22Rv1 (cell line): ENCODE measurements around the gene ALDOB.

Experiments used
- H3K27ac ChIP-seq: fragments of 450-650 bp; 2 replicates; pipeline ENCODE4 v1.5.1; 2017
- ZFX ChIP-seq: fragments of 450-650 bp; IDR thresholded peaks from 2 replicates; pipeline ENCODE4 v1.6.1; 2017; ENCODE audit warnings: antibody characterized with exemption, borderline replicate concordance
- TF ChIP-seq, protein P1 (sequence below): fragments of 450-650 bp; IDR thresholded peaks from 2 replicates; pipeline ENCODE4 v1.5.1; 2017; ENCODE audit warnings: mild to moderate bottlenecking

The ALDOB gene

DNA sequence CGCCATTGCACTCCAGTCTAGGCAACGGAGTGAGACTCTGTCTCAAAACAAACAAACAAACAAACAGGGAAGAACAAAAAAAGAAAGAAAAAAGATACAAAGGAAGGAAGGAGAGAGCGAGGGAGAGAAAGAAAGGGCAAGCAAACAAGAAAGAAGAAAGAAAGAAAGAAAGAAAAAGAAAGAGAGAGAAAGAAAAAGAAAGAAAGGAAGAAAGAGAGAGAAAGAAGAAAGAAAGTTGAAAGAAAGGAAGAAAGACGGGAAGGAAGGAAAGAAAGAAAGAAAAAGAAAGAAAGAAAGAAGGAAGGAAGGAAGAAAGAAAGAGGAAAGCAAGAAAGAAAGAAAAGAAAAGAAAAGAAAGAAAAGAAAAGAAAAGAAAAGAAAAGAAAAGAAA is 13.1 kb upstream of the ALDOB start:
- TF ChIP-seq ZFX, result no peak
- TF ChIP-seq, protein P1, sequence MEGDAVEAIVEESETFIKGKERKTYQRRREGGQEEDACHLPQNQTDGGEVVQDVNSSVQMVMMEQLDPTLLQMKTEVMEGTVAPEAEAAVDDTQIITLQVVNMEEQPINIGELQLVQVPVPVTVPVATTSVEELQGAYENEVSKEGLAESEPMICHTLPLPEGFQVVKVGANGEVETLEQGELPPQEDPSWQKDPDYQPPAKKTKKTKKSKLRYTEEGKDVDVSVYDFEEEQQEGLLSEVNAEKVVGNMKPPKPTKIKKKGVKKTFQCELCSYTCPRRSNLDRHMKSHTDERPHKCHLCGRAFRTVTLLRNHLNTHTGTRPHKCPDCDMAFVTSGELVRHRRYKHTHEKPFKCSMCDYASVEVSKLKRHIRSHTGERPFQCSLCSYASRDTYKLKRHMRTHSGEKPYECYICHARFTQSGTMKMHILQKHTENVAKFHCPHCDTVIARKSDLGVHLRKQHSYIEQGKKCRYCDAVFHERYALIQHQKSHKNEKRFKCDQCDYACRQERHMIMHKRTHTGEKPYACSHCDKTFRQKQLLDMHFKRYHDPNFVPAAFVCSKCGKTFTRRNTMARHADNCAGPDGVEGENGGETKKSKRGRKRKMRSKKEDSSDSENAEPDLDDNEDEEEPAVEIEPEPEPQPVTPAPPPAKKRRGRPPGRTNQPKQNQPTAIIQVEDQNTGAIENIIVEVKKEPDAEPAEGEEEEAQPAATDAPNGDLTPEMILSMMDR, result no peak
- H3K27ac ChIP-seq, result peak overlapping the region; percentile 19; the same call in 1 of the 2 replicates

DNA sequence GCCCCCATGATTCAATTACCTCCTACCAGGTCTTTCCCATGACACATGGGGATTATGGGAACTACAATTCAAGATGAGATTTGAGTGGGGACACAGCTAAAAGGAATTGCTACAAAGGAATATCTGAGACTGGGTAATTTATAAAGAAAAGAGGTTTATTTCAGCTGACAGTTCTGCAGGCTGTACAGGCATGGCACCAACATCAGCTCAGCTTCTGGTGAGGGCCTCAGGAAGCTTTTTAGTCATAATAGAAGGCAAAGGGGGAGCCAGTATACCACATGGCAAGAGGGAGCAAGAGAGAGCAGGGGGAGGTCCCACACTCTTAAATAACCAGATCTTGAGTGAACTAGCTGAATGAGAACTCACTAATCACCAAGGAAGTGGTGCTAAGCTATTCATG is 11.2 kb upstream of the ALDOB start:
- TF ChIP-seq, protein P1, result no peak
- no peak for TF ChIP-seq ZFX
- H3K27ac ChIP-seq, result no peak overlapping the region

DNA sequence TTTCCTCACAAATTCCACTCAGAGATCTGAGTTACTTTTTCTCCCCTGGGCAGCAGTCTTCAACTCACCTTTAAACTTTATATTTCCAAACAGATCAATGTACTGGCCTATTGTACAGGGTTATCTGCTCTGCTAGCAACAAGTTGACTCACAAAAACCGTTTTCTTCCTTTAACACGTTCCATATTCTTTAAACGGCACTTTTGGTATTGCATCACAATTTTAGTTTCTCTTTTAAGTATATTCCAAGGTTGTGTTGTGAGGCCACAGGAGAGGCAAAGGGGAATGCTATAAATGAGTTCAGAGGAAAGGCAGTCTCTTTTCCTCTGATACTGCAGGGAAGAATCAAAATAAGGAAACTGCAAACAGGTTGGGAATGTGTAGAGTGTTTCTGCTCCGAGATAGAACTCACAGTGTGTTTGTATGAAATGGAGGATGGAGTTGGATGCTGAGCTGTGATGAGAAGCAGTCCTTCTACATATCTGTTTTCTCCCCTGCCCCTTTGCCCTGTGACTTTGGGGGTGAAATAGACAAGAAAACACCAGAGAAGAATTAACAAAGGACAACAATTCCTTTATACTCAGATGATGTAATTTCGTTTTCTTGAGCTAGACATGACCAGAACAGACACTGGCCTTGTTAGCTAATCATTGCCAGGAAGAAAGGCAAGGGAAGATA is 9.9 kb upstream of the ALDOB start:
- TF ChIP-seq, protein P1, result no peak
- TF ChIP-seq ZFX, result no peak
- H3K27ac ChIP-seq, result no peak overlapping the region

DNA sequence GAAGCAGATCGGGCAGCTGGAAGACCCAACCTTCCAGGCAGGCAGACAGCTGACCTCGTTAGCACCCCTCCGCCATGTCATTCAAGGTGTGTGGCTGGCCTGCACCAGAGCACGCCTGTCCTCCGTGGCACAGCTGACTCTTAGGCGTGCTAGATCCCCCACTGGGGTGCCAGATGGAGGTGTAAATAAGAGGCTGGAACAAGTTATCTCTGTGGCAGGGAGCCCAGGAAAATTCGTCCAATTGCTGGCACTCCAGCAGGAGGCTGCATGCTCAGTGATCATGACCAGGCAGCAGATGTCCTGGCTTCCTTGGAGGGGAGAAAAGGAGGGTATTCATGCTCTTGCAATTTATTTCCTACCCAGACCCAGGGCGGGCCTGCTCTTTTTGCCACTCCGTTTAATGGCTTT is 7.8 kb upstream of the ALDOB start:
- H3K27ac ChIP-seq, result no peak overlapping the region
- TF ChIP-seq, protein P1, result no peak
- no peak for TF ChIP-seq ZFX

DNA sequence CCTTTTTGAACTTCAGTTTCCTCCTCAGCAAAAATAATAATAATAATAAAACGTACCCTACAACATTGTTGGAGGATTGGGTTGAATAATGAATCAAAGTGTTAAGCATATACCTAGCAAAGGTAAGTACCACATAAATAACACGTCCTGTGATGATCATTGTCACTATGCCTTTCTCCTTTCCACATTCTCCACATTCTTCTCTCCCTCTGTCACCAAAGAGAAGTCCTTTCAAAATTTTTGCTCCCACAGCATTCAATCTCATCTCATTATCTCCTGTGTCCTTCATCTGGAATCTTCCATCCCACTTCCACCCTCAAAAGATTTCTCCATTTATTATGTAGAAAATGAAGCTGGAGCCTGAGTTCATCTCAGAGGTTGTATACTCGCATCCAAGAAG is 7.2 kb upstream of the ALDOB start:
- H3K27ac ChIP-seq, result no peak overlapping the region
- no peak for TF ChIP-seq ZFX
- TF ChIP-seq, protein P1, result no peak

DNA sequence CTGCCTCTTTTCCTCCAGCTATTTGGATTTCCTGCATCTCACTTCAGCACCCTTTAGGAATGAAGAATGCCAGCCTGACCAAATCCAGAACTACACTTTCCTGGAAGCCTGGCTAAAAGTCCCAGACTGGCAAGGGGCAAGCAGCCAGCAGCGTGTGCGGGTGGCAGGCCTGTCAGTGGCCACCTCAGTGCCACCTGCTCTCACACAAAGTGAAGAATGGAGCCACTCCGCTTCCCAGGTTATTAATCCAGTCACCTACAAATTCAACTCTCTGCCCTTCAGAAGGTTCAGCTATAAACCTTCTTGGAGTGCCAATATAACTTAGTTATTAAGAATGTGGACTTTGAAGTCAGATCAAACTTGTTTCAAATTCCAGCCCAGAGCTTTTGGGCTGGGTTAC is 6.7 kb upstream of the ALDOB start:
- no peak overlapping the region for H3K27ac ChIP-seq
- TF ChIP-seq, protein P1, result no peak
- no peak for TF ChIP-seq ZFX

DNA sequence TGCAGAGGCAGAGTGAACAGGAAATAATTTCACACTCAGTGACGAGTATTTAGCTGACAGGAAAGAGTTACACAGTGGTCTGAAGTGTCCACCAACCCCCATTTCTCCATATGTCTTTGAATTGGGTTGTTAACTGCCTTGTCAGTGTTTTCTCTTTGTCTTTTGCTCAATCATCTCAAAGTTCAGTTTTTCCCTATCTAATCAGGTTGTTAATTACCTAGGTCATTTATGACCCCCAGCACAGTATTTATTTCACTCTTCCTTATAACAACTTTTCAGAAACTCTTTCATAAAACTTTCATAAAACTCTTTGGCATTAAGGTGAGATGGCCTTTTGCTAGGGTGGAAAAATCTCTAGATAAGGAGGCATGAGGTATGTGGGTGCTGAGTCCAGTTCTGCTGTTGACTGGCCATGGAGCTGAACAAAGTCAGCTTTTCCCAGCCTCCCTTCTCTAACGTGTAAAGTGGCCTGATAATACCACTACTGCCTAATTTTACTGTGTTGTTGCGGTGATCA is 5.2 kb upstream of the ALDOB start:
- TF ChIP-seq, protein P1, result no peak
- TF ChIP-seq ZFX, result no peak
- H3K27ac ChIP-seq, result no peak overlapping the region
